PFSK-1 (cell line): ENCODE results near the gene SPEG.

Source experiments
- FOXP2 ChIP-seq: optimal IDR thresholded peaks from 2 replicates; pipeline ENCODE3; 2011; ENCODE audit warnings: borderline replicate concordance, control low read depth, inconsistent platforms; ENCODE audit not compliant: insufficient read depth; ENCODE audit errors: extremely low read length, extremely low read depth
- POLR2AphosphoS5 ChIP-seq: IDR thresholded peaks from 2 replicates; pipeline ENCODE4 v1.6.1; 2012; ENCODE audit warnings: low read depth, mild to moderate bottlenecking, control low read depth, low read length, moderate library complexity
- SIN3A ChIP-seq: IDR thresholded peaks from 2 replicates; pipeline ENCODE4 v1.6.1; 2012; ENCODE audit warnings: mild to moderate bottlenecking, low read length, moderate library complexity, borderline replicate concordance; ENCODE audit not compliant: insufficient read depth
- TAF1 ChIP-seq: IDR thresholded peaks from 2 replicates; pipeline ENCODE4 v1.6.1; 2012; ENCODE audit warnings: low read length, control low read depth, borderline replicate concordance; ENCODE audit not compliant: insufficient read depth
- TF ChIP-seq, protein P1 (sequence below), 2 experiments: IDR thresholded peaks; 2 replicates each; pipeline versions ENCODE4 v1.6.1 to v1.8.0; 2011 to 2012; ENCODE audit warnings: low read depth in 2 of 2, low read length in 2 of 2, control low read depth in 1 of 2, inconsistent platforms in 1 of 2, mild to moderate bottlenecking in 1 of 2, moderate library complexity in 1 of 2; ENCODE audit not compliant: insufficient read depth in 1 of 2

DNA sequence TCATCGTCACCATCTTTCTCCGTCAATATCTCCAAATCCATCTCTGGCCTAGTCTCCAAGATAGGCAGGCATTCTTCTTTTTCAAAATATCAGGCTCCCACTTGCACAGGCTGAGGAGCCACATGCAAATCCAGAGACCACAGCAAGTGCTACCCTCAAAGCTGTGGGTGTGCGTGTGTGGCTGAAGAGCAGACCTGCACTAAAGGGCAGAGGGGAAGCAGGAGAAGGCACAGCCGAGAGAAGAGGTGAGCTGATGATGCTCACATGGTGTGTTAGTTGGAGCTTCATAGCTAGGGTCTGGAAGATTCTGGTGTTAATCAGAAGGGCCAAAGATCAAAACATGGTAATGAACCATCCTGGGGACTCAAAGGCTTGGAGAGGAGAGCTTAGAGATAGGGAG is 3.8 kb downstream of the SPEG start:
- TF ChIP-seq POLR2AphosphoS5 (no peak), TAF1 (no peak), SIN3A (no peak), FOXP2 (no peak)
- TF ChIP-seq, protein P1, sequence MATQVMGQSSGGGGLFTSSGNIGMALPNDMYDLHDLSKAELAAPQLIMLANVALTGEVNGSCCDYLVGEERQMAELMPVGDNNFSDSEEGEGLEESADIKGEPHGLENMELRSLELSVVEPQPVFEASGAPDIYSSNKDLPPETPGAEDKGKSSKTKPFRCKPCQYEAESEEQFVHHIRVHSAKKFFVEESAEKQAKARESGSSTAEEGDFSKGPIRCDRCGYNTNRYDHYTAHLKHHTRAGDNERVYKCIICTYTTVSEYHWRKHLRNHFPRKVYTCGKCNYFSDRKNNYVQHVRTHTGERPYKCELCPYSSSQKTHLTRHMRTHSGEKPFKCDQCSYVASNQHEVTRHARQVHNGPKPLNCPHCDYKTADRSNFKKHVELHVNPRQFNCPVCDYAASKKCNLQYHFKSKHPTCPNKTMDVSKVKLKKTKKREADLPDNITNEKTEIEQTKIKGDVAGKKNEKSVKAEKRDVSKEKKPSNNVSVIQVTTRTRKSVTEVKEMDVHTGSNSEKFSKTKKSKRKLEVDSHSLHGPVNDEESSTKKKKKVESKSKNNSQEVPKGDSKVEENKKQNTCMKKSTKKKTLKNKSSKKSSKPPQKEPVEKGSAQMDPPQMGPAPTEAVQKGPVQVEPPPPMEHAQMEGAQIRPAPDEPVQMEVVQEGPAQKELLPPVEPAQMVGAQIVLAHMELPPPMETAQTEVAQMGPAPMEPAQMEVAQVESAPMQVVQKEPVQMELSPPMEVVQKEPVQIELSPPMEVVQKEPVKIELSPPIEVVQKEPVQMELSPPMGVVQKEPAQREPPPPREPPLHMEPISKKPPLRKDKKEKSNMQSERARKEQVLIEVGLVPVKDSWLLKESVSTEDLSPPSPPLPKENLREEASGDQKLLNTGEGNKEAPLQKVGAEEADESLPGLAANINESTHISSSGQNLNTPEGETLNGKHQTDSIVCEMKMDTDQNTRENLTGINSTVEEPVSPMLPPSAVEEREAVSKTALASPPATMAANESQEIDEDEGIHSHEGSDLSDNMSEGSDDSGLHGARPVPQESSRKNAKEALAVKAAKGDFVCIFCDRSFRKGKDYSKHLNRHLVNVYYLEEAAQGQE (IDR thresholded peaks at IDR 0.05; ENCODE audit: insufficient read depth in 1 of 2, low read depth in 2 of 2, low read length in 2 of 2) = no peak
